Stomach (tissue), 4 donors: ENCODE results near the gene GSAP.

Experiments
- CTCF ChIP-seq, 7 experiments: fragments of 450-650 bp in 4 of 7; fragments of 200-600 bp in 3 of 7; sonication (generic) in 3 of 7; IDR thresholded peaks; one replicate each; pipeline ENCODE4 v1.5.1; 2016 to 2019; ENCODE audit warnings: antibody characterized with exemption in 7 of 7, control low read depth in 2 of 7, mild to moderate bottlenecking in 1 of 7
- POLR2A ChIP-seq, 4 donors: fragments of 450-650 bp; IDR thresholded peaks; one replicate each; pipeline ENCODE4 v1.6.1; 2016; ENCODE audit warnings: antibody characterized with exemption in 4 of 4, control low read depth in 2 of 4, mild to moderate bottlenecking in 1 of 4, moderate library complexity in 1 of 4

DNA sequence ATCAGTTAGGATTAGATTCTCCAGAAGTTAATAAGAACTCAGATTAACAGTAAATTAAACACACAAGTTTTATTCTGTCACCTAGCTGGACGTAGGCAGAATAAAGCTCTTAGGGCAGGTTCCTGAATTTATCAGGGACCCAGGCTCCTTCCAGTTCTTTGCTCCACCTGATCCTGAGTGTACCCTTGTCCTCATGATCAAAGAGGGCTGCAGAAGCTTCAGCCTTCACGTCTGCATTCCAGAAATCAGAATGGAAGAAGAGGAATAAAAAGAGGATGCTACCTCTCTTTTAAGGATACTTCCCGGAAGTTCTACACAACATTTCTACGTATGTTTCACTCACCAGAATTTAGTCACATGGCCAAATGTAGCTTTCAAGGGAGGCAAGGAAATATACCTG is 1.7 kb upstream of the GSAP start:
- TF ChIP-seq CTCF (IDR thresholded peaks at IDR 0.05) (no peak), POLR2A (IDR thresholded peaks at IDR 0.05) (no peak)
